Measurements from ENCODE around the gene DYNC1I1.

The DYNC1I1 gene

GRCh38 chr7:95993380-95993779, 221.0 kb downstream of the DYNC1I1 start:
- TF ChIP-seq CTCF (conservative IDR thresholded peaks at IDR 0.05; ENCODE audit: low read depth, low read length), result no peak
- no peak for DNase-seq (ENCODE audit: low read depth)
- H3K4me3 ChIP-seq (ENCODE audit: low read length), result no peak overlapping the region

GRCh38 chr7:95996174-95996573, 223.8 kb downstream of the DYNC1I1 start:
- no peak overlapping the region for H3K4me3 ChIP-seq (ENCODE audit: low read length)
- no peak for TF ChIP-seq CTCF (conservative IDR thresholded peaks at IDR 0.05; ENCODE audit: low read depth, low read length)
- no peak for DNase-seq (ENCODE audit: low read depth)

- no peak for TF ChIP-seq CTCF (conservative IDR thresholded peaks at IDR 0.05; ENCODE audit: low read depth, low read length)
- H3K4me3 ChIP-seq (ENCODE audit: low read length), result no peak overlapping the region
- no peak for DNase-seq (ENCODE audit: low read depth)
Measured at GRCh38 chr7:95996886-95997285, 224.5 kb downstream of the DYNC1I1 start.

- no peak for TF ChIP-seq CTCF (conservative IDR thresholded peaks at IDR 0.05; ENCODE audit: low read depth, low read length)
- H3K4me3 ChIP-seq (ENCODE audit: low read length), result no peak overlapping the region
- DNase-seq (ENCODE audit: low read depth), result no peak
Measured at GRCh38 chr7:95997632-95998031, 225.3 kb downstream of the DYNC1I1 start.

- no peak for DNase-seq (ENCODE audit: low read depth)
- H3K4me3 ChIP-seq (ENCODE audit: low read length), result no peak overlapping the region
- TF ChIP-seq CTCF (conservative IDR thresholded peaks at IDR 0.05; ENCODE audit: low read depth, low read length), result no peak
Measured at GRCh38 chr7:95999481-95999880, 227.1 kb downstream of the DYNC1I1 start.

GRCh38 chr7:96004578-96004977, 232.2 kb downstream of the DYNC1I1 start:
- no peak for TF ChIP-seq CTCF (conservative IDR thresholded peaks at IDR 0.05; ENCODE audit: low read depth, low read length)
- no peak overlapping the region for H3K4me3 ChIP-seq (ENCODE audit: low read length)
- no peak for DNase-seq (ENCODE audit: low read depth)

- no peak for TF ChIP-seq CTCF (conservative IDR thresholded peaks at IDR 0.05; ENCODE audit: low read depth, low read length)
Measured at GRCh38 chr7:96005271-96005670, 232.9 kb downstream of the DYNC1I1 start.

More at GRCh38 chr7:96005271-96005670, 232.9 kb downstream of the DYNC1I1 start:
- H3K4me3 ChIP-seq (ENCODE audit: low read length), result no peak overlapping the region
- no peak for DNase-seq (ENCODE audit: low read depth)
